CD14-positive monocyte (primary cell): ENCODE data around the gene STAT4. TPM values are rescaled to one million over a fixed set of nuclear protein-coding genes. Genes with fewer than 3 reads are reported as not detected.

Experiments
- DNase-seq, 3 donors: peaks; one replicate each; pipeline ENCODE4 v3.0.0-alpha.2; 2011 to 2022
- H2AFZ ChIP-seq: 2 replicates; pipeline ENCODE4 v1.6.0; 2012; ENCODE audit warnings: mild to moderate bottlenecking, low read depth, low read length, inconsistent platforms; ENCODE audit not compliant: insufficient read depth, poor library complexity, severe bottlenecking
- H3K27ac ChIP-seq, 2 donors: 1 replicate in 1 of 2; 2 replicates in 1 of 2; pipeline ENCODE4 v1.5.1; 2012 to 2013; ENCODE audit warnings: low read length in 2 of 2, control low read depth in 1 of 2, inconsistent platforms in 1 of 2, low read depth in 1 of 2, mild to moderate bottlenecking in 1 of 2
- H3K27me3 ChIP-seq, 2 donors: one replicate each; pipeline versions ENCODE4 v1.6.0 to v1.6.1; 2011 to 2013; ENCODE audit warnings: low read length in 2 of 2; ENCODE audit not compliant: control insufficient read depth in 2 of 2, insufficient read depth in 2 of 2
- H3K36me3 ChIP-seq, 2 donors: replicated peaks in 1 of 2; 1 replicate in 1 of 2; 2 replicates in 1 of 2; pipeline versions ENCODE4 v1.5.1 to v1.6.1; 2012 to 2013; ENCODE audit warnings: low read length in 2 of 2, control low read depth in 1 of 2, inconsistent platforms in 1 of 2, mild to moderate bottlenecking in 1 of 2; ENCODE audit not compliant: insufficient read depth in 2 of 2, control insufficient read depth in 1 of 2
- H3K4me1 ChIP-seq, 2 donors: 1 replicate in 1 of 2; 2 replicates in 1 of 2; pipeline versions ENCODE4 v1.5.1 to v1.6.1; 2012 to 2013; ENCODE audit warnings: low read length in 2 of 2, control low read depth in 1 of 2, inconsistent platforms in 1 of 2, mild to moderate bottlenecking in 1 of 2, moderate library complexity in 1 of 2; ENCODE audit not compliant: insufficient read depth in 2 of 2, control insufficient read depth in 1 of 2
- H3K4me2 ChIP-seq: replicated peaks from 2 replicates; pipeline ENCODE3; 2012; ENCODE audit warnings: low read length, moderate library complexity, mild to moderate bottlenecking; ENCODE audit not compliant: poor library complexity, severe bottlenecking; ENCODE audit errors: extremely low read depth
- H3K4me3 ChIP-seq, 3 experiments: fragments of 200-600 bp in 1 of 3; sonication (generic) in 1 of 3; replicated peaks in 1 of 3; 1 replicate in 2 of 3; 2 replicates in 1 of 3; pipeline ENCODE4 v1.5.1; 2011 to 2013; ENCODE audit warnings: low read length in 3 of 3, mild to moderate bottlenecking in 3 of 3, control low read depth in 2 of 3, low read depth in 2 of 3, inconsistent platforms in 1 of 3, moderate library complexity in 1 of 3
- H3K79me2 ChIP-seq: 2 replicates; pipeline ENCODE4 v1.6.0; 2012; ENCODE audit warnings: mild to moderate bottlenecking, control low read depth, inconsistent platforms, low read length, moderate library complexity; ENCODE audit not compliant: insufficient read depth
- H3K9ac ChIP-seq: 2 replicates; pipeline ENCODE4 v1.6.0; 2017; ENCODE audit warnings: low read length, mild to moderate bottlenecking; ENCODE audit not compliant: insufficient read depth, poor library complexity, severe bottlenecking
- H3K9me3 ChIP-seq, 2 donors: replicated peaks in 1 of 2; 1 replicate in 1 of 2; 2 replicates in 1 of 2; pipeline versions ENCODE4 v1.5.1 to v1.6.1; 2012 to 2013; ENCODE audit warnings: low read length in 2 of 2, control low read depth in 1 of 2; ENCODE audit not compliant: control insufficient read depth in 1 of 2, insufficient read depth in 1 of 2
- H4K20me1 ChIP-seq: 2 replicates; pipeline ENCODE4 v1.6.0; 2012; ENCODE audit warnings: mild to moderate bottlenecking, low read length, control low read depth, moderate library complexity; ENCODE audit not compliant: insufficient read depth
- H3K27ac Mint-ChIP-seq, 7 donors: one replicate each; pipeline ENCODE4 v1.8.0; 2020; ENCODE audit warnings: mild to moderate bottlenecking in 7 of 7, mixed read lengths in 7 of 7, moderate library complexity in 6 of 7, inconsistent platforms in 2 of 7
- H3K27me3 Mint-ChIP-seq, 3 donors: one replicate each; pipeline ENCODE4 v1.8.0; 2021 to 2022; ENCODE audit warnings: low read depth in 3 of 3, mild to moderate bottlenecking in 3 of 3, mixed read lengths in 3 of 3, moderate library complexity in 3 of 3, inconsistent platforms in 1 of 3
- H3K36me3 Mint-ChIP-seq, 2 donors: one replicate each; pipeline ENCODE4 v1.8.0; 2020; ENCODE audit warnings: mixed read lengths in 2 of 2, inconsistent platforms in 1 of 2, mild to moderate bottlenecking in 1 of 2
- H3K4me1 Mint-ChIP-seq: one replicate; pipeline ENCODE4 v1.8.0; 2020; ENCODE audit warnings: mild to moderate bottlenecking, mixed read lengths
- H3K4me3 Mint-ChIP-seq, 2 donors: one replicate each; pipeline ENCODE4 v1.8.0; 2020; ENCODE audit warnings: mild to moderate bottlenecking in 2 of 2, mixed read lengths in 2 of 2, moderate library complexity in 1 of 2
- H3K9me3 Mint-ChIP-seq, 7 donors: one replicate each; pipeline ENCODE4 v1.8.0; 2020 to 2022; ENCODE audit warnings: mixed read lengths in 7 of 7, mild to moderate bottlenecking in 6 of 7, moderate library complexity in 6 of 7, inconsistent platforms in 2 of 7
- WGBS: methylation state at CpG from one replicate; pipeline ENCODE4 v1.1.5; 2013; ENCODE audit warnings: missing lambda C conversion rate; ENCODE audit not compliant: insufficient coverage; 5-methylcytosine and 5-hydroxymethylcytosine counted together
- intact Hi-C, 2 donors: fragments of 100-400 bp; cut with micrococcal nuclease; formaldehyde crosslinking; loops; one replicate each; pipeline versions ENCODE4 v1.15.0 to v1.15.1; 2023
- polyA plus RNA-seq, 3 donors: library from polyadenylated mRNA; depleted of rRNA in 1 of 3; unstranded in 2 of 3; stranded (reverse) in 1 of 3; fragments of 300-500 nt in 2 of 3; fragments of >200 nt in 1 of 3; fragmentation: Illumina TruSeq in 2 of 3; gene quantifications; 1 replicate in 2 of 3; 2 replicates in 1 of 3; pipeline ENCODE4 v1.2.3, GENCODE V29; 2012 to 2021
- TF ChIP-seq, protein P1 (sequence below): fragments of 200-600 bp; IDR thresholded peaks from one replicate; pipeline ENCODE4 v1.8.0; 2022; ENCODE audit warnings: antibody characterized with exemption, mild to moderate bottlenecking

The STAT4 gene
- polyA plus RNA-seq, 3 donors: 0.31 to 0.52 (median 0.31) TPM

DNA sequence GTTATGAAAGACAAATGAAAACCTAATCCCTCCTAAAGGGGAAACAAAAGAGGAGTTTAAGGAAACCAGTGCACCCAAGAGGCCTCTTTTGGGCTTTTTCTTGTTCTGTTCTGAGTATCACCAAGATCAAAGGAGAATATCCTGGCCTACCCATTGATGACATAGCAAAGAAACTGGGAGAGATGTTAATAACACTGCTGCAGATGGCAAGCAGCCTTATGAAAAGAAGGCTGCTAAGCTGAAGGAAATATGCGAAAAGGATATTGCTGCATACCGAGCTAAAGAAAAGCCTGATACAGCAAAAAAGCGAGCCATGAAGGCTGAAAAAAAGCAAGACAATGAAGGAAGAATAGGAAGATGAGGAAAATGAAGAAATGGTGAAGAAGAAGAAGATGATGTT lies 23.6 kb upstream of the STAT4 start:
- no peaks in the 10 kb centered on the region for H3K4me1 Mint-ChIP-seq
- H3K9me3 Mint-ChIP-seq: no peaks in the 10 kb centered on the region
- H3K27ac Mint-ChIP-seq: no peak overlapping the region
- no peak for DNase-seq
- intact Hi-C loops: no loop called here
- Histone ChIP-seq H3K9me3 (no peaks in the 10 kb centered on the region), H3K27ac (no peak overlapping the region), H3K9ac (no peak overlapping the region), H4K20me1 (no peaks in the 10 kb centered on the region), H3K4me1 (no peaks in the 10 kb centered on the region), H3K36me3 (no peaks in the 10 kb centered on the region), H3K27me3 (no peaks in the 10 kb centered on the region), H3K79me2 (no peaks in the 10 kb centered on the region), H3K4me2 (no peak overlapping the region), H2AFZ (no peak overlapping the region), H3K4me3 (no peak overlapping the region)
- H3K4me3 Mint-ChIP-seq: no peak overlapping the region
- H3K36me3 Mint-ChIP-seq: no peaks in the 10 kb centered on the region
- H3K27me3 Mint-ChIP-seq: peaks cover 0 to 2% (median 0%) of the 10 kb centered on the region in 3 donors
- TF ChIP-seq, protein P1, sequence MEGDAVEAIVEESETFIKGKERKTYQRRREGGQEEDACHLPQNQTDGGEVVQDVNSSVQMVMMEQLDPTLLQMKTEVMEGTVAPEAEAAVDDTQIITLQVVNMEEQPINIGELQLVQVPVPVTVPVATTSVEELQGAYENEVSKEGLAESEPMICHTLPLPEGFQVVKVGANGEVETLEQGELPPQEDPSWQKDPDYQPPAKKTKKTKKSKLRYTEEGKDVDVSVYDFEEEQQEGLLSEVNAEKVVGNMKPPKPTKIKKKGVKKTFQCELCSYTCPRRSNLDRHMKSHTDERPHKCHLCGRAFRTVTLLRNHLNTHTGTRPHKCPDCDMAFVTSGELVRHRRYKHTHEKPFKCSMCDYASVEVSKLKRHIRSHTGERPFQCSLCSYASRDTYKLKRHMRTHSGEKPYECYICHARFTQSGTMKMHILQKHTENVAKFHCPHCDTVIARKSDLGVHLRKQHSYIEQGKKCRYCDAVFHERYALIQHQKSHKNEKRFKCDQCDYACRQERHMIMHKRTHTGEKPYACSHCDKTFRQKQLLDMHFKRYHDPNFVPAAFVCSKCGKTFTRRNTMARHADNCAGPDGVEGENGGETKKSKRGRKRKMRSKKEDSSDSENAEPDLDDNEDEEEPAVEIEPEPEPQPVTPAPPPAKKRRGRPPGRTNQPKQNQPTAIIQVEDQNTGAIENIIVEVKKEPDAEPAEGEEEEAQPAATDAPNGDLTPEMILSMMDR: no peak
- 100% methylated on average over 2 of the region's 3 CpGs for WGBS

DNA sequence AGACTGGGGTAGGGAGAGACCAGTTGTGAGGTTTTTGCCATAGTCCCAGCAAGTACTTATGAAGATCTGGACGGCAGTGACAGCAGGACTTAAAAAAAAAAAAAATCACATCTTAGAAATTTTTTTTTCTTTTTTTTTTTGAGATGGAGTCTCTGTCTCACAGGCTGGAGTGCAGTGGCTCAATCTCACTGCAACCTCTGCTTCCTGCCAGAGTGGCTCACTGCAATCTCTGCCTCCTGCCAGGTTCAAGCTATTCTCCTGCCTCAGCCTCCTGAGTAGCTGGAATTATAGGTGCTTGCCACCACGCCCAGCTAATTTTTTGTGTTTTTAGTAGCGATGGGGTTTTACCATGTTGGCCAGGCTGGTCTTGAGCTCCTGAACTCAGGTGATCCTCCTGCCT lies 22.4 kb upstream of the STAT4 start:
- H3K4me3 Mint-ChIP-seq: no peak overlapping the region
- Histone ChIP-seq H3K4me1 (no peaks in the 10 kb centered on the region), H3K9me3 (no peaks in the 10 kb centered on the region), H4K20me1 (no peaks in the 10 kb centered on the region), H3K27ac (no peak overlapping the region), H3K4me3 (no peak overlapping the region), H3K36me3 (no peaks in the 10 kb centered on the region), H3K79me2 (no peaks in the 10 kb centered on the region), H3K4me2 (no peak overlapping the region), H2AFZ (no peak overlapping the region), H3K27me3 (no peaks in the 10 kb centered on the region), H3K9ac (no peak overlapping the region)
- no peak overlapping the region for H3K27ac Mint-ChIP-seq
- no peaks in the 10 kb centered on the region for H3K36me3 Mint-ChIP-seq
- DNase-seq: no peak
- H3K4me1 Mint-ChIP-seq: no peaks in the 10 kb centered on the region
- intact Hi-C loops: no loop called here
- 100% methylated on average over 2 of the region's 3 CpGs for WGBS
- H3K27me3 Mint-ChIP-seq: peaks cover 0 to 2% (median 0%) of the 10 kb centered on the region in 3 donors
- TF ChIP-seq, protein P1: no peak
- no peaks in the 10 kb centered on the region for H3K9me3 Mint-ChIP-seq
